GM19372 (cell line): ENCODE results near the gene EPHB6.

Source experiments
- ATAC-seq: cut with Tn5 transposase; IDR thresholded peaks from one replicate; pipeline ENCODE4 v1.9.1; 2021; ENCODE audit warnings: mild to moderate bottlenecking, low read depth, moderate library complexity; ENCODE audit not compliant: unreplicated experiment

The EPHB6 gene

GRCh38 chr7:142916508-142916907, 61.6 kb downstream of the EPHB6 start:
- ATAC-seq: no peak

- ATAC-seq: no peak
Measured at GRCh38 chr7:142917447-142917846, 62.6 kb downstream of the EPHB6 start.

- ATAC-seq: no peak
Measured at GRCh38 chr7:142918901-142919300, 64.0 kb downstream of the EPHB6 start.

GRCh38 chr7:142919656-142920055, 64.8 kb downstream of the EPHB6 start:
- no peak for ATAC-seq
